H9 (cell line): ENCODE data around the gene SIX5. TPM values are rescaled to one million over a fixed set of nuclear protein-coding genes. Genes with fewer than 3 reads are reported as not detected.

Source experiments
- DNase-seq: peaks from one replicate; pipeline ENCODE4 v3.0.0-alpha.2; 2017
- H2AFZ ChIP-seq: one replicate; pipeline ENCODE4 v1.6.1; 2013; ENCODE audit warnings: mild to moderate bottlenecking, low read length, control low read depth, moderate library complexity
- H2AK5ac ChIP-seq: 2 replicates; pipeline ENCODE4 v1.6.1; 2013; ENCODE audit warnings: low read length, control low read depth, mixed read lengths; ENCODE audit not compliant: insufficient read length
- H2BK120ac ChIP-seq: one replicate; pipeline ENCODE4 v1.6.1; 2013; ENCODE audit warnings: low read depth, mild to moderate bottlenecking, low read length, control low read depth, inconsistent platforms; ENCODE audit not compliant: poor library complexity, severe bottlenecking
- H2BK12ac ChIP-seq: 2 replicates; pipeline ENCODE4 v1.6.1; 2013; ENCODE audit warnings: low read length, control low read depth, mixed read lengths, low read depth; ENCODE audit not compliant: insufficient read length
- H2BK15ac ChIP-seq: 2 replicates; pipeline ENCODE4 v1.6.1; 2013; ENCODE audit warnings: low read depth, low read length, control low read depth
- H2BK20ac ChIP-seq: one replicate; pipeline ENCODE4 v1.6.1; 2013; ENCODE audit warnings: low read depth, mild to moderate bottlenecking, low read length, control low read depth, inconsistent platforms; ENCODE audit not compliant: poor library complexity, severe bottlenecking
- H2BK5ac ChIP-seq: 2 replicates; pipeline ENCODE4 v1.6.1; 2013; ENCODE audit warnings: low read length, control low read depth, mixed read lengths; ENCODE audit not compliant: insufficient read length
- H3K14ac ChIP-seq: 2 replicates; pipeline ENCODE4 v1.6.1; 2013; ENCODE audit warnings: low read length, control low read depth; ENCODE audit not compliant: insufficient read depth
- H3K18ac ChIP-seq: 2 replicates; pipeline ENCODE4 v1.6.1; 2013; ENCODE audit warnings: low read depth, mild to moderate bottlenecking, mixed read lengths, low read length, control low read depth; ENCODE audit not compliant: insufficient read length
- H3K23ac ChIP-seq: 2 replicates; pipeline ENCODE4 v1.6.1; 2013; ENCODE audit warnings: low read length, control low read depth, mixed read lengths, low read depth; ENCODE audit not compliant: insufficient read length
- H3K23me2 ChIP-seq: 2 replicates; pipeline ENCODE4 v1.6.1; 2013; ENCODE audit warnings: low read depth, mild to moderate bottlenecking, mixed read lengths, low read length, control low read depth; ENCODE audit not compliant: insufficient read length, poor library complexity, severe bottlenecking
- H3K27ac ChIP-seq: 2 replicates; pipeline ENCODE4 v1.5.1; 2013; ENCODE audit warnings: low read length, control low read depth, mixed read lengths, low read depth; ENCODE audit not compliant: insufficient read length
- H3K27me3 ChIP-seq: 2 replicates; pipeline ENCODE4 v1.6.1; 2013; ENCODE audit warnings: low read length, control low read depth, inconsistent platforms; ENCODE audit not compliant: insufficient read depth
- H3K4ac ChIP-seq: 2 replicates; pipeline ENCODE4 v1.6.1; 2013; ENCODE audit warnings: low read depth, mild to moderate bottlenecking, control low read depth, inconsistent platforms, low read length, moderate library complexity
- H3K4me1 ChIP-seq: 2 replicates; pipeline ENCODE4 v1.6.1; 2013; ENCODE audit warnings: low read length, control low read depth, inconsistent platforms; ENCODE audit not compliant: insufficient read depth
- H3K4me2 ChIP-seq: 2 replicates; pipeline ENCODE4 v1.6.1; 2013; ENCODE audit warnings: low read length, control low read depth, mixed read lengths; ENCODE audit not compliant: insufficient read length, insufficient read depth
- H3K56ac ChIP-seq: 2 replicates; pipeline ENCODE4 v1.6.1; 2013; ENCODE audit warnings: low read depth, mild to moderate bottlenecking, mixed read lengths, low read length, control low read depth; ENCODE audit not compliant: insufficient read length
- H3K79me1 ChIP-seq: 2 replicates; pipeline ENCODE4 v1.6.1; 2013; ENCODE audit warnings: low read depth, mild to moderate bottlenecking, moderate library complexity, low read length, control low read depth, inconsistent platforms; ENCODE audit not compliant: insufficient read depth, poor library complexity, severe bottlenecking
- H3K79me2 ChIP-seq: 2 replicates; pipeline ENCODE4 v1.6.1; 2013; ENCODE audit warnings: low read length, control low read depth, inconsistent platforms; ENCODE audit not compliant: insufficient read depth
- H3K9ac ChIP-seq: 2 replicates; pipeline ENCODE4 v1.6.1; 2013; ENCODE audit warnings: low read length, control low read depth, mixed read lengths; ENCODE audit not compliant: insufficient read length; ENCODE audit errors: extremely low read depth
- H3K9me3 ChIP-seq: one replicate; pipeline ENCODE4 v1.6.1; 2013; ENCODE audit warnings: low read depth, low read length, inconsistent platforms; ENCODE audit not compliant: control insufficient read depth
- H3T11ph ChIP-seq: one replicate; pipeline ENCODE4 v1.6.1; 2013; ENCODE audit warnings: mild to moderate bottlenecking, low read length, control low read depth, inconsistent platforms
- H4K20me1 ChIP-seq: one replicate; pipeline ENCODE4 v1.6.1; 2013; ENCODE audit not compliant: control insufficient read depth, insufficient read length, insufficient read depth
- H4K5ac ChIP-seq: 2 replicates; pipeline ENCODE4 v1.6.1; 2013; ENCODE audit warnings: low read depth, mild to moderate bottlenecking, mixed read lengths, low read length, control low read depth; ENCODE audit not compliant: insufficient read length
- H4K8ac ChIP-seq: replicated peaks from 2 replicates; pipeline ENCODE4 v1.6.1; 2013; ENCODE audit warnings: low read length, control low read depth, mixed read lengths, low read depth; ENCODE audit not compliant: insufficient read length
- H4K91ac ChIP-seq: 2 replicates; pipeline ENCODE4 v1.6.1; 2013; ENCODE audit warnings: low read depth, mild to moderate bottlenecking, moderate library complexity, mixed read lengths, low read length, control low read depth; ENCODE audit not compliant: insufficient read length
- H3K27ac Mint-ChIP-seq, 3 experiments: 2 replicates in 2 of 3; 3 replicates in 1 of 3; pipeline ENCODE4 v1.8.0; 2020 to 2021; ENCODE audit warnings: mixed read lengths in 3 of 3, mild to moderate bottlenecking in 1 of 3, moderate library complexity in 1 of 3
- H3K27me3 Mint-ChIP-seq: 2 replicates; pipeline ENCODE4 v1.8.0; 2021; ENCODE audit warnings: low read depth, mild to moderate bottlenecking, moderate library complexity, mixed read lengths
- H3K36me3 Mint-ChIP-seq, 3 experiments: 2 replicates in 2 of 3; 3 replicates in 1 of 3; pipeline ENCODE4 v1.8.0; 2020 to 2021; ENCODE audit warnings: low read depth in 3 of 3, mixed read lengths in 3 of 3; ENCODE audit not compliant: insufficient read depth in 1 of 3
- H3K4me1 Mint-ChIP-seq, 2 experiments: 2 replicates each; pipeline ENCODE4 v1.8.0; 2020; ENCODE audit warnings: mixed read lengths in 2 of 2
- H3K4me3 Mint-ChIP-seq, 2 experiments: 2 replicates in 1 of 2; 3 replicates in 1 of 2; pipeline ENCODE4 v1.8.0; 2020 to 2021; ENCODE audit warnings: mild to moderate bottlenecking in 2 of 2, mixed read lengths in 2 of 2, moderate library complexity in 1 of 2
- H3K9me3 Mint-ChIP-seq, 2 experiments: 2 replicates in 1 of 2; 3 replicates in 1 of 2; pipeline ENCODE4 v1.8.0; 2020; ENCODE audit warnings: mild to moderate bottlenecking in 2 of 2, mixed read lengths in 2 of 2, moderate library complexity in 1 of 2
- CTCF ChIP-seq: fragments of 200-600 bp; sonication (generic); conservative IDR thresholded peaks from 3 replicates; pipeline ENCODE4 v1.8.0; 2021; ENCODE audit warnings: antibody characterized with exemption, mild to moderate bottlenecking
- WGBS: extraction: QIAGEN DNeasy Blood & Tissue Kit; methylation state at CpG from one replicate; pipeline ENCODE4 v1.1.7; 2013; ENCODE audit warnings: missing lambda C conversion rate, low lambda C conversion rate, mixed read lengths; ENCODE audit not compliant: insufficient read length; ENCODE audit errors: extremely low coverage; 5-methylcytosine and 5-hydroxymethylcytosine counted together
- total RNA-seq: library from RNA; stranded (reverse); gene quantifications from 2 replicates; pipeline ENCODE4 v1.2.1, GENCODE V29; 2021

Gene SIX5
- total RNA-seq, 1 experiment from 2014 or later, result 41.7 TPM

GRCh38 chr19:45790942-45791341 is 21.9 kb upstream of the SIX5 start:
- H3K79me1 ChIP-seq, result peaks cover 8% of the 10 kb centered on the region
- no peak for TF ChIP-seq CTCF
- no peak overlapping the region for H3K18ac ChIP-seq
- no peak overlapping the region for H3K56ac ChIP-seq
- no peak for DNase-seq
- H3K9ac ChIP-seq, result no peak overlapping the region
- Mint-ChIP-seq H3K27ac (peak overlapping the region in 1 of 3 experiments; percentile 57; a peak in 1 of 7 replicates), H3K27me3 (peaks cover 16% of the 10 kb centered on the region), H3K4me1 (peaks cover 20 to 25% of the 10 kb centered on the region in 2 experiments), H3K9me3 (peaks cover 0 to 2% of the 10 kb centered on the region in 2 experiments; a peak in 1 of 5 replicates), H3K36me3 (peaks cover 25 to 48% (median 47%) of the 10 kb centered on the region in 3 experiments), H3K4me3 (peak overlapping the region; percentile 95 to 98)
- no peak overlapping the region for H2AK5ac ChIP-seq
- no peak overlapping the region for H3K23ac ChIP-seq
- H4K20me1 ChIP-seq, result no peaks in the 10 kb centered on the region
- no peak overlapping the region for H2BK15ac ChIP-seq
- no peak overlapping the region for H3K4me2 ChIP-seq
- H3K4ac ChIP-seq, result no peak overlapping the region
- H3K23me2 ChIP-seq, result peaks cover 7% of the 10 kb centered on the region
- H3T11ph ChIP-seq, result no peak overlapping the region
- no CpG with 5 or more reads among the region's 8 CpGs for WGBS
- H3K27me3 ChIP-seq, result no peaks in the 10 kb centered on the region
- 0 out of 2 replicates have a peak, but pooled peaks cover 3% of the 10 kb centered on the region for H3K79me2 ChIP-seq
- H3K27ac ChIP-seq, result no peak overlapping the region
- no peak overlapping the region for H2BK12ac ChIP-seq
- H3K4me1 ChIP-seq, result 0 out of 2 replicates have a peak, but pooled peaks cover 3% of the 10 kb centered on the region
- H2BK5ac ChIP-seq, result no peak overlapping the region
- no peak overlapping the region for H4K8ac ChIP-seq
- H4K91ac ChIP-seq, result no peak overlapping the region
- no peaks in the 10 kb centered on the region for H3K9me3 ChIP-seq
- no peak overlapping the region for H4K5ac ChIP-seq
- H3K14ac ChIP-seq, result no peak overlapping the region
- no peak overlapping the region for H2BK20ac ChIP-seq
- H2AFZ ChIP-seq, result no peak overlapping the region
- H2BK120ac ChIP-seq, result no peak overlapping the region
